GM10266 (cell line): Measurements from ENCODE around the gene SUMO1.
"Not testable (repeated sequence)": the region's sequence is repeated elsewhere in the genome, so short reads cannot be mapped to it uniquely, and the experiment has no call there.

Experiments
- DNase-seq: peaks from one replicate; pipeline ENCODE4 v3.0.0; 2012; ENCODE audit errors: extremely low spot score
- CTCF ChIP-seq: IDR thresholded peaks from 2 replicates; pipeline ENCODE4 v1.5.1; 2012; ENCODE audit warnings: mild to moderate bottlenecking, low read depth; ENCODE audit not compliant: control insufficient read depth, insufficient read depth; ENCODE audit errors: missing control alignments

The SUMO1 gene

GRCh38 chr2:202238234-202239197, at the start of gene SUMO1:
Gene SUMO1, minus strand, starts transcription at chr2:202238597. Its CDS starts 146 bp downstream, at chr2:202238451.
- DNase-seq: peak; percentile 88
- TF ChIP-seq CTCF: no peak

- no peak for TF ChIP-seq CTCF
- DNase-seq: no peak
Measured at GRCh38 chr2:202286595-202286994, 48.2 kb upstream of the SUMO1 start.

GRCh38 chr2:202278944-202279343, 40.5 kb upstream of the SUMO1 start:
- DNase-seq: no peak
- TF ChIP-seq CTCF: peak; percentile 28

- TF ChIP-seq CTCF: no peak
- DNase-seq: peak; percentile 15
Measured at GRCh38 chr2:202278036-202278760, 39.8 kb upstream of the SUMO1 start.

GRCh38 chr2:202276078-202276720, 37.8 kb upstream of the SUMO1 start:
- not testable (repeated sequence) for DNase-seq

- no peak for DNase-seq
- no peak for TF ChIP-seq CTCF
Measured at GRCh38 chr2:202270487-202270886, 32.1 kb upstream of the SUMO1 start.

- no peak for TF ChIP-seq CTCF
- no peak for DNase-seq
Measured at GRCh38 chr2:202269585-202269984, 31.2 kb upstream of the SUMO1 start.
